GM21360 (cell line): ENCODE data around the gene SRGAP2B.
"Not testable (repeated sequence)": the region's sequence is repeated elsewhere in the genome, so short reads cannot be mapped to it uniquely, and the experiment has no call there.

Experiments
- ATAC-seq: cut with Tn5 transposase; IDR thresholded peaks from one replicate; pipeline ENCODE4 v1.9.1; 2021; ENCODE audit warnings: mild to moderate bottlenecking, moderate library complexity; ENCODE audit not compliant: unreplicated experiment

Gene SRGAP2B

GRCh38 chr1:144917154-144918026 is 177.7 kb downstream of the SRGAP2B start:
- ATAC-seq = not testable (repeated sequence)

- ATAC-seq = not testable (repeated sequence)
Measured at GRCh38 chr1:144913977-144914734, 181.0 kb downstream of the SRGAP2B start.

GRCh38 chr1:144913458-144913857 is 181.7 kb downstream of the SRGAP2B start:
- not testable (repeated sequence) for ATAC-seq

GRCh38 chr1:144910729-144911128 is 184.4 kb downstream of the SRGAP2B start:
- ATAC-seq = not testable (repeated sequence)

- not testable (repeated sequence) for ATAC-seq
Measured at GRCh38 chr1:144900841-144901240, 194.3 kb downstream of the SRGAP2B start.

GRCh38 chr1:144894454-144895201 is 200.5 kb downstream of the SRGAP2B start:
- not testable (repeated sequence) for ATAC-seq

- ATAC-seq = not testable (repeated sequence)
Measured at GRCh38 chr1:144893710-144894438, 201.3 kb downstream of the SRGAP2B start.

- not testable (repeated sequence) for ATAC-seq
Measured at GRCh38 chr1:144893062-144893461, 202.1 kb downstream of the SRGAP2B start.

GRCh38 chr1:144889450-144890115 is 205.5 kb downstream of the SRGAP2B start:
- not testable (repeated sequence) for ATAC-seq

- not testable (repeated sequence) for ATAC-seq
Measured at GRCh38 chr1:144883022-144883421, 212.1 kb downstream of the SRGAP2B start.

- ATAC-seq = not testable (repeated sequence)
Measured at GRCh38 chr1:144882343-144882742, 212.8 kb downstream of the SRGAP2B start.

GRCh38 chr1:144858607-144859006 is 236.5 kb downstream of the SRGAP2B start:
- not testable (repeated sequence) for ATAC-seq
